Stimulated activated CD8-positive, alpha-beta memory T cell treated with anti-CD3 and anti-CD28 coated beads, Interleukin-4, amount 100 ng/mL, for 1 hour (primary cell): Measurements from ENCODE around the gene TMEM54.
"Not testable (repeated sequence)": the region's sequence is repeated elsewhere in the genome, so short reads cannot be mapped to it uniquely, and the experiment has no call there.

Experiments used
- DNase-seq, 2 donors: peaks; one replicate each; pipeline ENCODE4 v3.0.0-alpha.2; 2020; ENCODE audit warnings: low read depth in 2 of 2, low spot score in 1 of 2

The TMEM54 gene

DNA sequence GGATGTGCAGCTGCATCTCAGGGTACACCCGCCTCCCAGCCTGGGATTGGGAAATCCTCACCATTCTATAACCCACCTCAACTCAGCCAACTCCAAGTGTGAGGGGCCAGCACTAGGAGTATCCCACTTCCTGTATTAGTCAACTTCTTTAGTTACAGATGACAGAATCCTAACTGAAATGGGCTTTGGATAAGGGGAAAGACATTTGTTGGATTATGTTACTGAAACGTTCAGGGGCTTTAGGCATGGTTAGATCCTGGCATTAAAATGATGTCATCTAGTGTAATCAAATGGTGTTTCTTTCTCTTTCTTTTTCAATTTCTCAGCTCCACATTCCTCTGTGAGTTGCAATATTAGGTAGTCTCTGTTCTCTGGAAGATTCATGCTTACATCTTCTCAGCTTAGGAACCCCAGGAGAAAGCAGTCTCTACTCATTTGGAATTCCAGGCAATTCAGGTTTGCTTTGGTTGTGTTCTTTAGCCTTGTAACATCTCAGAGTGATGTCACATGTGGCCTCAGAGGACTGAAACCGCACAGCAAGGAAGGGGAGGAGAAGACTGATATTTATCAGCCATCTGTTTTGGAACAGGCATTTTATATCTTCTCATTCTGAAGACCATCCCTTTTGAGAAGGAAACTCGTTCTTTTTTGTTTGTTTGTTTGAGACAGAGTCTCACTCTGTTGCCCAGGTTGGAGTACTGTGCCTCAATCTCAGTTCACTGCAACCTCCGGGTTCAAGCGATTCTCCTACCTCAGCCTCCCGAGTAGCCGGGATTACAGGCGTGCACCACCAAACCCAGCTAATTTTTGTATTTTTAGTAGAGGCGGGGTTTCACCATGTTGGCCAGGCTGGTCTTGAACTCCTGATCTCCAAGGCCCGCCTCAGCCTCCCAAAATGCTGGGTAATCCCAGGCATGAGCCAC is 18.9 kb upstream of the TMEM54 start:
- no peak for DNase-seq

GRCh38 chr1:32918179-32918578 is 17.0 kb upstream of the TMEM54 start:
- DNase-seq = no peak

DNA sequence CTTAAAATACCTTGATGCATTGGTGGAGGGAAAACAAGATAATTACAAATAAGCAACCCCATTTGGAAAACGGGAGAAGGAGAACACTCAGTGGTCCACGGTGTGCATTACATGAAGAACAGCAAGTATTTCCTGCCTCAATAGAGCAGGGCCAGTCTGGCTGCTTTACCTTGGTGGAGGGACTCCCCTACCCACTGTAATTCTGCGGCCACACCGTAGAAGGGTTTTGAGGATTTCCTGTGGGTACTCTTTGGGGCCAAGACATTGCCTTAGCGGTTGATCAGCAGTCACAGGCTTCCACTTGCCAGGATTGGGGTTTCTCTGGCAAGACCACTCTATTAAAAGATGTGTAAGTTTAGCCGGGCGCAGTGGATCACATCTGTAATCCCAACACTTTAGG is 16.3 kb upstream of the TMEM54 start:
- DNase-seq = no peak

GRCh38 chr1:32915766-32916706 is 14.8 kb upstream of the TMEM54 start:
- DNase-seq = no peak

DNA sequence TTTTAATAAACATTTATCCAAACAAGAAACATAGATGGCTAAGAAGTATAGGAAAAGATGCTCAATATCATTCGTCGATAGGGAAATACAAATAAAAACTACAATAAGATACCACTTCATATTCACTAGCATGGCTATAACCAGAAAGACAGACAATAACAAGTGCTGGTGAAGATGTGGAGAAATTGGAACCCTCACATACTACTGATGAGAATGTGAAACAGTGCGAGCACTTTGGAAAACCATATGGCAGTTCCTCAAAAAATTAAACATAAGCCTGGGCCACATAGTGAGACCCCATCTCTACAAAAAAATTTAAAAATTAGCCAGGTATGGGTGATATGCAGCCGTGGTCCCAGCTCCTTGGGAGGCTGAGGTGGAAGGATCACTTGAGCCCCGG is 9.1 kb upstream of the TMEM54 start:
- DNase-seq = no peak

DNA sequence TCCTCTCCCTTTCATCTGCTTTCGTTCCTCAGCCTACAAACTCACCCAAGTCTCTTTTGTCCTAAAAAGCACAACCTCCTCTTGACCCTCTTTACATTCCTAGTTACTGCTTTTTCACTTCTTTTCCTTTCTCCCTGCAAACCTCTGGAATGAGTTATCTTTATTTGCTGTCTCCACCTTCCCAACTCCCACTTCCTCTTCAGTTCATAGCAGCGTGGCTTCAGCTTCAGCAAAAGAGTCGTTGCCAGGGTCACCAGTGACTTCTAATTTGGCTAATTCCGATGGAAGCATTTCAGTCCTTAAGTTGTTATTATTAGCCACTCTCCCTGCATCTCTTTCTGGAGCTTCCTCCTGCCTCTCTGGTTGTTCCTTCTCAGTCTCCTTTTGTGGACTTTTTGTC is 6.2 kb upstream of the TMEM54 start:
- DNase-seq = no peak

DNA sequence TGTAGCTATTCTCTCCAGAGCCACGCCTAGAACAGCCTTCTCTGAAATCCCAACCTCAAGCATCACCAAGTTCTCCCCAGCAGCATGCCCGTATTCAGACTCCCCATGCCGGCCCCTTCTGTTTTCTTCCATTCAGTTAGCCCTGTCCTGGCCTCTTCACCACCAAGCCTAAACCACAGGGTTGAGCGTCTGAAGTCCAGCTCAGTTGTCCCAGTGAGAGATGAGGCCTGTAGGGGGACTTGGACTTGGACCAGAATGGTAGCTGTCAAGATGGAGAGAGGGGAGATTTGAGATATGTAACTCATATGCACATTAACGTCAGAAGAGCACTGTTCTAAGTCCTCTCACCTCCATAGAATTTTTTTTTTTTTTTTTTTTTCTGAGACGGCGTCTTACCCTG is 5.5 kb upstream of the TMEM54 start:
- no peak for DNase-seq

- DNase-seq = not testable (repeated sequence)
Observed at GRCh38 chr1:32905588-32905987, 4.4 kb upstream of the TMEM54 start.

DNA sequence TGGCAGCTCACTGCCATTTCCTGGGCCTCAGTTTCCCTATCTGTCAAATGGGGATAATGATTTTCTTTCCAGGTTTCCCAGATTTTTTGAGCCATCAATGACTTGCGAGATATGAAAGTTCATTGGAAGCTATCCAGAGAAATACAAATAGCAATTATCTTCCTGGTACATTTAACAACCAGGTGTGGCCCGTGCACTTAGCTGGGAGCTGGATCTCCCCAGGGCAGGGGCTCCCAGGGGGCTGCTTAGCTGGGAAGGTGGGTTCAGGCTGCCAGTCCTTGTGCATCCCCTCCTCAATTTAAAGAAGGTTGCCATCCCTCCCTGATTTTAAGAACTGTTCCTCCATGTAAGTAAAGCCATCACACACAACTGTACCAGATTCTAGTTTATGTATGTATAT is 3.6 kb upstream of the TMEM54 start:
- DNase-seq = no peak

- no peak for DNase-seq
Observed at GRCh38 chr1:32903991-32904785, 3.0 kb upstream of the TMEM54 start.

GRCh38 chr1:32902535-32902920 is 1.3 kb upstream of the TMEM54 start:
- no peak for DNase-seq

GRCh38 chr1:32901823-32902534 is 790 bp upstream of the TMEM54 start:
- DNase-seq = no peak

- no peak for DNase-seq
Observed at GRCh38 chr1:32900371-32900955, 726 bp downstream of the TMEM54 start.

- no peak for DNase-seq
Observed at GRCh38 chr1:32899586-32900296, 1.4 kb downstream of the TMEM54 start.

- no peak for DNase-seq
Observed at GRCh38 chr1:32898958-32899357, 2.2 kb downstream of the TMEM54 start.

DNA sequence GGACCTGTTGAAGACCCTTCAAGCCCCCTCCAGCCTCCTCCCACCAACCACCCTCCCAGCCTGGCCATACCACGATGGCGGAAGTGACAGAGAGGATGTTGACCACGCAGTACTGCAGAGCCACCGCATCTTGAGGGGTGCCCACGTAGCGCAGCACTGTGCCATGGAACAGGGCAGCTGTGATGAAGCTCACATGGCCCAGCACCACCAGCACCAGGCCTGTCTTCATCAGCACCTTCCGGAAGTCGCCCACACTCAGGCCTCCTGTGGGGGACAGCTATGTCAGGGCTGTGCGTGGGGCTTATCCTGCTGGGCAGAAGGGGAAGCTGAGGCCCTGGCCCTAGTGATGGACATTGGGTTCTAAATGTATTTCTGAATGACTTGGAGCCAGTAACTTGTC is 3.1 kb downstream of the TMEM54 start:
- DNase-seq = no peak

- no peak for DNase-seq
Observed at GRCh38 chr1:32897082-32898049, 3.8 kb downstream of the TMEM54 start.

DNA sequence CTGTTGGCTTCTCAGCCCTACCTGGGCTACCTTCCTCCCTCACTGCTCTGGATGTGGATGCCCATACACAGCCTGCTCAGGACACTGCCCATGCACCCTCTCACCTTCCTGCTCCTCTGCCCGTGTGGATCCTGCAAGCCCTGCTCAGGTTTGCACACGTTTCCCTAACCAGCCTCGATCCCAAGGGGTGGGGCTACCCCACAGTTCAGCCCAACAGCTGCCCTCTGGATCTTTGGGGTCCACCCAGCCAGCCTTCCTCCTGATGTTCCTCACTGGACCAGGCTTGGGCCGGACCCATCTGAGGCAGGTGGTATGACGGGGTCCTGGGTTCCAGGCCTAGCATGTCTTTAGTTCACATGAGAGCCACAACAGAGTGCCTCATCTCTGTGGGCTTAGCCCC is 4.7 kb downstream of the TMEM54 start:
- no peak for DNase-seq
